Measurements from ENCODE around the gene KCTD10. TPM values are rescaled to one million over a fixed set of nuclear protein-coding genes. Genes with fewer than 3 reads are reported as not detected.

Gene KCTD10
- total and polyA plus RNA-seq, 10 of the 15 experiments (the other 5 are each of a cell fraction or from before 2014, with no cell fraction given): 5.6 to 52.0 (median 34.2) TPM

GRCh38 chr12:109513977-109514376 is 36.9 kb upstream of the KCTD10 start:
- no TSS peak for BruUV-seq (replicated peaks)
- H3K9ac ChIP-seq (ENCODE audit: control insufficient read depth, insufficient read depth, low read length): no peak overlapping the region
- ChIA-PET SMC1A (ENCODE audit: uncharacterized antibody, unreplicated experiment) (no interaction called here), CTCF (no interaction called here), POLR2A (no interaction called here), RAD21 (ENCODE audit: unreplicated experiment) (no interaction called here)
- no peaks in the 10 kb centered on the region for H3K27me3 ChIP-seq (replicated peaks in 1 of 2; ENCODE audit: control insufficient read depth in 2 of 2, insufficient read depth in 2 of 2, low read length in 1 of 2)
- no peak for FAIRE-seq
- no peak overlapping the region for H3K27ac ChIP-seq (ENCODE audit: control insufficient read depth, insufficient read depth)
- no peak overlapping the region for H3K4me2 ChIP-seq (ENCODE audit: control insufficient read depth, insufficient read depth)
- no peak overlapping the region for H2AFZ ChIP-seq (ENCODE audit: control insufficient read depth, low read depth, low read length)
- no peak for ATAC-seq
- H3K36me3 ChIP-seq (ENCODE audit: control insufficient read depth in 2 of 2, insufficient read depth in 2 of 2, low read length in 1 of 2): peaks cover 0 to 11% of the 10 kb centered on the region in 2 experiments; a peak in 2 of 4 replicates
- H3K79me2 ChIP-seq (ENCODE audit: control insufficient read depth, insufficient read depth, low read length): no peaks in the 10 kb centered on the region
- no peak overlapping the region for H3K4me3 ChIP-seq
- TF ChIP-seq RELB (IDR thresholded peaks at IDR 0.05; ENCODE audit: low read depth): no peak
- TF ChIP-seq, protein P1, sequence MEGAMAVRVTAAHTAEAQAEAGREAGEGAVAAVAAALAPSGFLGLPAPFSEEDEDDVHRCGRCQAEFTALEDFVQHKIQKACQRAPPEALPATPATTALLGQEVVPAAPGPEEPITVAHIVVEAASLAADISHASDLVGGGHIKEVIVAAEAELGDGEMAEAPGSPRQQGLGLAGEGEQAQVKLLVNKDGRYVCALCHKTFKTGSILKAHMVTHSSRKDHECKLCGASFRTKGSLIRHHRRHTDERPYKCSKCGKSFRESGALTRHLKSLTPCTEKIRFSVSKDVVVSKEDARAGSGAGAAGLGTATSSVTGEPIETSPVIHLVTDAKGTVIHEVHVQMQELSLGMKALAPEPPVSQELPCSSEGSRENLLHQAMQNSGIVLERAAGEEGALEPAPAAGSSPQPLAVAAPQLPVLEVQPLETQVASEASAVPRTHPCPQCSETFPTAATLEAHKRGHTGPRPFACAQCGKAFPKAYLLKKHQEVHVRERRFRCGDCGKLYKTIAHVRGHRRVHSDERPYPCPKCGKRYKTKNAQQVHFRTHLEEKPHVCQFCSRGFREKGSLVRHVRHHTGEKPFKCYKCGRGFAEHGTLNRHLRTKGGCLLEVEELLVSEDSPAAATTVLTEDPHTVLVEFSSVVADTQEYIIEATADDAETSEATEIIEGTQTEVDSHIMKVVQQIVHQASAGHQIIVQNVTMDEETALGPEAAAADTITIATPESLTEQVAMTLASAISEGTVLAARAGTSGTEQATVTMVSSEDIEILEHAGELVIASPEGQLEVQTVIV (IDR thresholded peaks at IDR 0.05; ENCODE audit: borderline replicate concordance, partially characterized antibody): no peak
- TF ChIP-seq ZZZ3 (IDR thresholded peaks at IDR 0.05; ENCODE audit: control insufficient read depth, insufficient read length, low read depth): no peak
- TF ChIP-seq CHD4 (IDR thresholded peaks at IDR 0.05): no peak
- TF ChIP-seq RFX5 (IDR thresholded peaks at IDR 0.05; ENCODE audit: low read depth, low read length): no peak
- no peak for TF ChIP-seq SMARCA5 (IDR thresholded peaks at IDR 0.05)
- no peak for TF ChIP-seq MXI1 (IDR thresholded peaks at IDR 0.05; ENCODE audit: low read depth, low read length)
- no peak for TF ChIP-seq CEBPZ (IDR thresholded peaks at IDR 0.05; ENCODE audit: low read depth, low read length)
- no peak for TF ChIP-seq JUNB (IDR thresholded peaks at IDR 0.05)
- TF ChIP-seq ZBED1 (IDR thresholded peaks at IDR 0.05; ENCODE audit: borderline replicate concordance): no peak
- no peak for TF ChIP-seq FOXK2 (IDR thresholded peaks at IDR 0.05)
- TF ChIP-seq SIN3A (IDR thresholded peaks at IDR 0.05; ENCODE audit: low read depth, low read length): no peak
- no peak for TF ChIP-seq EP300 (IDR thresholded peaks at IDR 0.05; ENCODE audit: borderline replicate concordance in 1 of 2, control insufficient read depth in 1 of 2, low read depth in 2 of 2, low read length in 2 of 2)
- no peak for TF ChIP-seq PAX5 (IDR thresholded peaks at IDR 0.05; ENCODE audit: borderline replicate concordance, low read depth, low read length)
- TF ChIP-seq RB1 (IDR thresholded peaks at IDR 0.05; ENCODE audit: borderline replicate concordance): no peak
- TF ChIP-seq BMI1 (IDR thresholded peaks at IDR 0.05; ENCODE audit: borderline replicate concordance): no peak
- no peaks in the 10 kb centered on the region for H3K9me3 ChIP-seq (replicated peaks; ENCODE audit: control insufficient read depth, insufficient read depth, low read length)
- in situ Hi-C loops (cut with MboI) (no loop called here), intact Hi-C loops (cut with micrococcal nuclease; ENCODE audit: unreplicated experiment) (no loop called here)
- WGBS (ENCODE audit: insufficient coverage, insufficient replicate concordance, low lambda C conversion rate, missing lambda C conversion rate): 95% methylated on average over 4 of the region's 4 CpGs
- H4K20me1 ChIP-seq (ENCODE audit: control insufficient read depth, insufficient read depth): no peaks in the 10 kb centered on the region; the same call in 1 of the 2 replicates
- no peak for DNase-seq (ENCODE audit: low read depth, low spot score)
- no peaks in the 10 kb centered on the region for H3K4me1 ChIP-seq (ENCODE audit: control insufficient read depth, insufficient read depth, low read length)
